ENCODE results near the gene MRLN. TPM values are rescaled to one million over a fixed set of nuclear protein-coding genes. Genes with fewer than 3 reads are reported as not detected.
A peak's percentile ranks its signal among the peaks of the same experiment; 100 is the strongest.

The MRLN gene
- total RNA-seq, 2 donors from 2014 or later = not detected

DNA sequence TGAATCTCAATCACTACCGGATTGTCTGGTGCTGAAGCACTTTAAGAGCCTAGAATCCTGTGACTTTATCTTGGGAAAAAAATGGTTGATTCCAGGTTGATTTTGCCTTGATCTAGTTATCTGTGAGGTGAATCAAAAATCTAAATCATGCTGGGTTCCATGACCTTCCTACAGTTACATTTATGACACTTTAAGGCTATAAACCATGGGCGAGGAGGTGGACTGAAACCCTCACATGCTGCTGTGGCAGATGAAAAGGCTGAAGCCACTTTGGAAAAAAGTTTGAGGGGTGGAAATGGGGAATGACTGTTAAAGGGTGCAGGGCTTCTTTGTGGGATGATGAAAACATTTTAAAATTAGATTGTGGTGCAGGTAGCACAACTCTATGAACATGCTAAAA, 61.1 kb downstream of the MRLN start:
- H3K27me3 ChIP-seq = no peaks in the 10 kb centered on the region
- intact Hi-C loops (cut with DNase I) = no loop called here

GRCh38 chr10:59688921-59689351, 64.3 kb downstream of the MRLN start:
- Histone ChIP-seq H3K4me1 (no peaks in the 10 kb centered on the region), H3K36me3 (no peaks in the 10 kb centered on the region), H3K27ac (peak overlapping the region; percentile 70), H3K4me3 (no peak overlapping the region), H3K9ac (ENCODE audit: low read depth in 2 of 2, low read length in 2 of 2) (no peak overlapping the region), H3K27me3 (no peaks in the 10 kb centered on the region), H3K9me3 (no peaks in the 10 kb centered on the region)
- peak; percentile 50 for DNase-seq
- TF ChIP-seq, protein P1, sequence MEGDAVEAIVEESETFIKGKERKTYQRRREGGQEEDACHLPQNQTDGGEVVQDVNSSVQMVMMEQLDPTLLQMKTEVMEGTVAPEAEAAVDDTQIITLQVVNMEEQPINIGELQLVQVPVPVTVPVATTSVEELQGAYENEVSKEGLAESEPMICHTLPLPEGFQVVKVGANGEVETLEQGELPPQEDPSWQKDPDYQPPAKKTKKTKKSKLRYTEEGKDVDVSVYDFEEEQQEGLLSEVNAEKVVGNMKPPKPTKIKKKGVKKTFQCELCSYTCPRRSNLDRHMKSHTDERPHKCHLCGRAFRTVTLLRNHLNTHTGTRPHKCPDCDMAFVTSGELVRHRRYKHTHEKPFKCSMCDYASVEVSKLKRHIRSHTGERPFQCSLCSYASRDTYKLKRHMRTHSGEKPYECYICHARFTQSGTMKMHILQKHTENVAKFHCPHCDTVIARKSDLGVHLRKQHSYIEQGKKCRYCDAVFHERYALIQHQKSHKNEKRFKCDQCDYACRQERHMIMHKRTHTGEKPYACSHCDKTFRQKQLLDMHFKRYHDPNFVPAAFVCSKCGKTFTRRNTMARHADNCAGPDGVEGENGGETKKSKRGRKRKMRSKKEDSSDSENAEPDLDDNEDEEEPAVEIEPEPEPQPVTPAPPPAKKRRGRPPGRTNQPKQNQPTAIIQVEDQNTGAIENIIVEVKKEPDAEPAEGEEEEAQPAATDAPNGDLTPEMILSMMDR (IDR thresholded peaks at IDR 0.05) = no peak
- intact Hi-C loops (cut with DNase I) = no loop called here

More for the DNA sequence above, 61.1 kb downstream of the MRLN start:
- Histone ChIP-seq H3K27ac (peak overlapping the region; percentile 77), H3K36me3 (no peaks in the 10 kb centered on the region), H3K9ac (ENCODE audit: low read depth in 2 of 2, low read length in 2 of 2) (no peak overlapping the region), H3K9me3 (no peaks in the 10 kb centered on the region), H3K4me3 (no peak overlapping the region), H3K4me1 (no peaks in the 10 kb centered on the region)
- DNase-seq = peak; percentile 46
- TF ChIP-seq, protein P1 (IDR thresholded peaks at IDR 0.05) = no peak

DNA sequence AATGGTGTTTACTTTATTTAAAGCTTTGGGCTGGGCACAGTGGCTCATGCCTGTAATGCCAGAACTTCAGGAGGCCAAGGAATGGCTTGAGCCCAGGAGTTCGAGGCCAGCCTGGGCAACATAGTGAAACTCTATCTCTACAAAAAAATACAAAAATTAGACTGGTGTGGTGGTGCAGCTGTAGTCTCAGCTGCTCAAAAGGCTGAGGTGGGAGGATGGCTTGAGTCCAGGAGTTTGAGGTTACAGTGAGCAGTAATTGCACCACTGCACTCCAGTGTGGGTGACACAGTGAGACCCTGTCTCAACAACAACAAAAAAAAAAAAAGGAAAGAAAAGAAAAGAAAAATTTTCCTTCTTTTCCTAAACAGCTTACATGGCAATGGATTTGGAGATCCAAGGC, 65.6 kb downstream of the MRLN start:
- TF ChIP-seq, protein P1 (IDR thresholded peaks at IDR 0.05) = no peak
- no peak overlapping the region for H3K9ac ChIP-seq (ENCODE audit: low read depth in 2 of 2, low read length in 2 of 2)
- no peaks in the 10 kb centered on the region for H3K27me3 ChIP-seq
- no peak for DNase-seq
- no peaks in the 10 kb centered on the region for H3K9me3 ChIP-seq
- no peaks in the 10 kb centered on the region for H3K36me3 ChIP-seq
- intact Hi-C loops (cut with DNase I) = no loop called here
- no peak overlapping the region for H3K27ac ChIP-seq
- no peaks in the 10 kb centered on the region for H3K4me1 ChIP-seq
- no peak overlapping the region for H3K4me3 ChIP-seq

Other genes starting within 250 kb of the MRLN start
- gene SLC16A9, start 43.6 kb downstream of the MRLN start, total RNA-seq = 10 to 100 TPM; 15.6 to 24.3 TPM
- gene CCDC6, start 153.1 kb upstream of the MRLN start, total RNA-seq = 10 to 100 TPM; 65.8 to 91.0 TPM